ENCODE data around the gene THSD7A. TPM values are rescaled to one million over a fixed set of nuclear protein-coding genes. Genes with fewer than 3 reads are reported as not detected.

Gene THSD7A
- total and polyA plus RNA-seq, 9 of the 15 experiments (the other 6 are each of a cell fraction or from before 2014, with no cell fraction given): 0.01 to 0.02 TPM; not detected in 7

DNA sequence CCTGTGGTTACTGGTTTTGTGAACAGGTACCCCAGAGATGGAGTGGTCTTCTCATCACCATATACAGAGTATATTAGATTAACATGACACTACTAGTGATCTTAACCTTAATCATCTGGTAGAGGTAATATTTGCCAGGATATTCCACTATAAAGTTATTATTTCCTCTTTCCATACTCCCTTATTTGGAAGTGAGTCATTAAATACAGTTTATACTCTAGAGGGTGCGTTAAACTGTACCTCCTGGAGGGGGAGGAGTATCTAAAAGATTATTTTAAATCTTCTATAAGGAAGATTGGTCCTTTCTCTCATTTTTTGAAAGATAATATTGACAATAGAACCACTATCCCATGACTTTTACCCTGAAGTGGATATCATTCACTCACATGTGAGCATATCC lies 85.4 kb downstream of the THSD7A start:
- intact Hi-C loops (cut with micrococcal nuclease) (no loop called here), in situ Hi-C loops (cut with MboI) (no loop called here)
- no peak for FAIRE-seq
- no TSS peak for BruUV-seq (replicated peaks)
- H3K4me2 ChIP-seq (ENCODE audit: insufficient read depth, low read length): no peak overlapping the region
- H3K27ac ChIP-seq (ENCODE audit: extremely low read depth, low read depth, low read length): no peak overlapping the region
- H3K9me3 ChIP-seq (replicated peaks; ENCODE audit: control insufficient read depth, insufficient read depth, low read depth, low read length): 0 out of 2 replicates have a peak, but pooled peaks cover 2% of the 10 kb centered on the region
- H3K79me2 ChIP-seq (ENCODE audit: control insufficient read depth, insufficient read depth, low read length): no peaks in the 10 kb centered on the region
- H3K4me3 ChIP-seq: no peak overlapping the region
- TF ChIP-seq NR3C1 (CRISPR knock-in tag; IDR thresholded peaks at IDR 0.05): no peak
- TF ChIP-seq NR2C1 (IDR thresholded peaks at IDR 0.05): no peak
- no peak for TF ChIP-seq NR2C1 (tag; IDR thresholded peaks at IDR 0.05)
- TF ChIP-seq FUS (optimal IDR thresholded peaks at IDR 0.05; ENCODE audit: low read depth, low read length): no peak
- no peak for TF ChIP-seq TAL1 (IDR thresholded peaks at IDR 0.05)
- TF ChIP-seq NUFIP1 (IDR thresholded peaks at IDR 0.05; ENCODE audit: partially characterized antibody): no peak
- WGBS (ENCODE audit: insufficient coverage, low coverage, missing lambda C conversion rate): 0% methylated on average over 1 of the region's 1 CpG
- H3K9ac ChIP-seq (ENCODE audit: insufficient read depth in 1 of 2, low read depth in 2 of 2, low read length in 2 of 2): no peak overlapping the region
- no peaks in the 10 kb centered on the region for H3K9me1 ChIP-seq (ENCODE audit: control insufficient read depth, insufficient read depth, low read length)
- no peak for ATAC-seq
- no peak for DNase-seq (ENCODE audit: extremely low read depth in 1 of 4, low spot score in 3 of 4)
- no peak overlapping the region for H2AFZ ChIP-seq (ENCODE audit: low read depth, low read length)
- no peaks in the 10 kb centered on the region for H4K20me1 ChIP-seq (replicated peaks; ENCODE audit: control insufficient read depth, insufficient read depth, low read length)
- H3K4me1 ChIP-seq (replicated peaks in 1 of 2; ENCODE audit: control insufficient read depth in 2 of 2, insufficient read depth in 2 of 2, low read length in 2 of 2): no peaks in the 10 kb centered on the region
- CTCF ChIA-PET (ENCODE audit: low intra/inter-chr PET ratio): no interaction called here
- no peaks in the 10 kb centered on the region for H3K36me3 ChIP-seq (ENCODE audit: control insufficient read depth, insufficient read depth, low read length)
- POLR2A ChIA-PET: no interaction called here
- H3K27me3 ChIP-seq (ENCODE audit: control insufficient read depth in 2 of 2, insufficient read depth in 2 of 2, low read length in 2 of 2): no peaks in the 10 kb centered on the region

GRCh38 chr7:11743548-11743947 lies 88.5 kb downstream of the THSD7A start:
- Histone ChIP-seq H3K9me3 (replicated peaks; ENCODE audit: control insufficient read depth, insufficient read depth, low read depth, low read length) (0 out of 2 replicates have a peak, but pooled peaks cover 3% of the 10 kb centered on the region), H3K4me3 (no peak overlapping the region), H3K9me1 (ENCODE audit: control insufficient read depth, insufficient read depth, low read length) (no peaks in the 10 kb centered on the region), H3K36me3 (ENCODE audit: control insufficient read depth, insufficient read depth, low read length) (no peaks in the 10 kb centered on the region), H3K4me1 (replicated peaks in 1 of 2; ENCODE audit: control insufficient read depth in 2 of 2, insufficient read depth in 2 of 2, low read length in 2 of 2) (no peaks in the 10 kb centered on the region), H3K4me2 (ENCODE audit: insufficient read depth, low read length) (no peak overlapping the region), H4K20me1 (replicated peaks; ENCODE audit: control insufficient read depth, insufficient read depth, low read length) (no peaks in the 10 kb centered on the region), H3K9ac (ENCODE audit: insufficient read depth in 1 of 2, low read depth in 2 of 2, low read length in 2 of 2) (no peak overlapping the region), H3K27ac (ENCODE audit: extremely low read depth, low read depth, low read length) (no peak overlapping the region), H3K79me2 (ENCODE audit: control insufficient read depth, insufficient read depth, low read length) (no peaks in the 10 kb centered on the region), H3K27me3 (ENCODE audit: control insufficient read depth in 2 of 2, insufficient read depth in 2 of 2, low read length in 2 of 2) (no peaks in the 10 kb centered on the region), H2AFZ (ENCODE audit: low read depth, low read length) (no peak overlapping the region)
- no peak for FAIRE-seq
- ChIA-PET CTCF (ENCODE audit: low intra/inter-chr PET ratio) (no interaction called here), POLR2A (no interaction called here)
- BruUV-seq (replicated peaks): no TSS peak
- TF ChIP-seq KDM5B (IDR thresholded peaks at IDR 0.05; ENCODE audit: insufficient replicate concordance, low read depth, low read length) (no peak), SRSF7 (optimal IDR thresholded peaks at IDR 0.05; ENCODE audit: low read depth, low read length) (no peak), HNRNPH1 (optimal IDR thresholded peaks at IDR 0.05; ENCODE audit: low read depth, low read length) (no peak), GABPB1 (CRISPR knock-in tag; IDR thresholded peaks at IDR 0.05) (no peak), SLC30A9 (CRISPR knock-in tag; IDR thresholded peaks at IDR 0.05) (no peak), CHD2 (IDR thresholded peaks at IDR 0.05; ENCODE audit: low read depth, low read length) (no peak), NFIX (CRISPR knock-in tag; IDR thresholded peaks at IDR 0.05; ENCODE audit: low read depth) (no peak)
- TF ChIP-seq, protein P1, sequence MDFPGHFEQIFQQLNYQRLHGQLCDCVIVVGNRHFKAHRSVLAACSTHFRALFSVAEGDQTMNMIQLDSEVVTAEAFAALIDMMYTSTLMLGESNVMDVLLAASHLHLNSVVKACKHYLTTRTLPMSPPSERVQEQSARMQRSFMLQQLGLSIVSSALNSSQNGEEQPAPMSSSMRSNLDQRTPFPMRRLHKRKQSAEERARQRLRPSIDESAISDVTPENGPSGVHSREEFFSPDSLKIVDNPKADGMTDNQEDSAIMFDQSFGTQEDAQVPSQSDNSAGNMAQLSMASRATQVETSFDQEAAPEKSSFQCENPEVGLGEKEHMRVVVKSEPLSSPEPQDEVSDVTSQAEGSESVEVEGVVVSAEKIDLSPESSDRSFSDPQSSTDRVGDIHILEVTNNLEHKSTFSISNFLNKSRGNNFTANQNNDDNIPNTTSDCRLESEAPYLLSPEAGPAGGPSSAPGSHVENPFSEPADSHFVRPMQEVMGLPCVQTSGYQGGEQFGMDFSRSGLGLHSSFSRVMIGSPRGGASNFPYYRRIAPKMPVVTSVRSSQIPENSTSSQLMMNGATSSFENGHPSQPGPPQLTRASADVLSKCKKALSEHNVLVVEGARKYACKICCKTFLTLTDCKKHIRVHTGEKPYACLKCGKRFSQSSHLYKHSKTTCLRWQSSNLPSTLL (IDR thresholded peaks at IDR 0.05): no peak
- in situ Hi-C loops (cut with MboI): no loop called here
- DNase-seq (ENCODE audit: extremely low read depth in 1 of 4, low spot score in 3 of 4): no peak
- intact Hi-C loops (cut with micrococcal nuclease): no loop called here
- 0% methylated on average over 1 of the region's 1 CpG for WGBS (ENCODE audit: insufficient coverage, low coverage, missing lambda C conversion rate)
- ATAC-seq: no peak
